Measurements from ENCODE around the gene MICAL2. TPM values are rescaled to one million over a fixed set of nuclear protein-coding genes. Genes with fewer than 3 reads are reported as not detected.

Gene MICAL2
- total RNA-seq, 4 donors from 2014 or later: 27.4 to 63.6 (median 51.9) TPM

- no peak for DNase-seq
- 80 to 86% methylated on average over 2 of the region's 2 CpGs for WGBS, 2 donors
- no peak overlapping the region for H3K27ac ChIP-seq
- H3K4me3 ChIP-seq (replicated peaks in 1 of 3): no peak overlapping the region
- TF ChIP-seq CTCF (IDR thresholded peaks at IDR 0.05) (no peak), POLR2A (IDR thresholded peaks at IDR 0.05) (no peak)
- no peaks in the 10 kb centered on the region for H3K27me3 ChIP-seq
- H3K9me3 ChIP-seq: no peaks in the 10 kb centered on the region
- intact Hi-C loops (cut with DNase I): no loop called here
- H3K4me1 ChIP-seq: peaks cover 31 to 45% of the 10 kb centered on the region in 2 donors
- no peaks in the 10 kb centered on the region for H3K36me3 ChIP-seq
Measured at GRCh38 chr11:12242966-12243365, 132.6 kb downstream of the MICAL2 start.

- intact Hi-C loops (cut with DNase I): no loop called here
- Histone ChIP-seq H3K27me3 (no peaks in the 10 kb centered on the region), H3K27ac (peak overlapping the region in 1 of 3 donors; percentile 31), H3K36me3 (no peaks in the 10 kb centered on the region), H3K4me3 (replicated peaks in 1 of 3) (no peak overlapping the region), H3K9me3 (no peaks in the 10 kb centered on the region), H3K4me1 (peaks cover 31 to 45% of the 10 kb centered on the region in 2 donors)
- DNase-seq: no peak
- 83 to 90% methylated on average over 6 of the region's 6 CpGs for WGBS, 2 donors
- TF ChIP-seq POLR2A (IDR thresholded peaks at IDR 0.05) (no peak), CTCF (IDR thresholded peaks at IDR 0.05) (no peak)
Measured at GRCh38 chr11:12243486-12243885, 133.1 kb downstream of the MICAL2 start.

GRCh38 chr11:12243911-12244550 lies 133.6 kb downstream of the MICAL2 start:
- H3K27me3 ChIP-seq: no peaks in the 10 kb centered on the region
- no peaks in the 10 kb centered on the region for H3K36me3 ChIP-seq
- intact Hi-C loops (cut with DNase I): no loop called here
- TF ChIP-seq POLR2A (IDR thresholded peaks at IDR 0.05) (no peak), CTCF (IDR thresholded peaks at IDR 0.05) (no peak)
- no peaks in the 10 kb centered on the region for H3K9me3 ChIP-seq
- peak overlapping the region in 1 of 3 donors; percentile 31 for H3K27ac ChIP-seq
- no peak for DNase-seq
- 64 to 69% methylated on average over 6 of the region's 6 CpGs for WGBS, 2 donors
- H3K4me1 ChIP-seq: peaks cover 34 to 45% of the 10 kb centered on the region in 2 donors
- H3K4me3 ChIP-seq (replicated peaks in 1 of 3): no peak overlapping the region

- intact Hi-C loops (cut with DNase I): no loop called here
Measured at GRCh38 chr11:12245091-12245490, 134.7 kb downstream of the MICAL2 start.

More at GRCh38 chr11:12245091-12245490, 134.7 kb downstream of the MICAL2 start:
- Histone ChIP-seq H3K27ac (no peak overlapping the region), H3K27me3 (no peaks in the 10 kb centered on the region), H3K4me1 (peaks cover 34 to 46% of the 10 kb centered on the region in 2 donors), H3K36me3 (no peaks in the 10 kb centered on the region), H3K4me3 (replicated peaks in 1 of 3) (no peak overlapping the region), H3K9me3 (no peaks in the 10 kb centered on the region)
- TF ChIP-seq CTCF (IDR thresholded peaks at IDR 0.05) (no peak), POLR2A (IDR thresholded peaks at IDR 0.05) (no peak)
- WGBS, 2 donors: 87 to 100% methylated on average over 6 of the region's 6 CpGs
- DNase-seq: no peak

Data from thyroid gland (tissue), 4 donors.